ENCODE data around the gene NMB. TPM values are rescaled to one million over a fixed set of nuclear protein-coding genes. Genes with fewer than 3 reads are reported as not detected.

NMB gene
- total RNA-seq, 4 donors from 2014 or later, result 12.9 to 43.4 (median 23.5) TPM

DNA sequence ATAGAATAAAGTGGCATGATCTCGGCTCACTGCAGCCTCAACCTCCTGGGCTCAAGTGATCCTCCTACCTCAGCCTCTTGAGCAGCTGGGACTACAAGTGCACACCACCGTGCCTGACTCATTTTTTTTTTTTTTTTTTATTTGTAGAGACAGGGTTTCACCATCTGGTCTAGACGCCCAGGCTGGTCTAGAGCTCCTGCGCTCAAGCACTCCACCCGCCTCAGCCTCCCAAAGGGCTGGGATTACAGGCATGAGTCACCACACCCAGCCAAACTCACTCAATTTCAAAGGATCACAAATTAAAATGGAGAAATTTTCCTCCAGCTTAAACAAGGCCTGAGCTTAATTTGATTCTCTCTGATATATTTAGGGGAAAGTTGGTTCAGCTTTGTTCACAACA lies 27.3 kb upstream of the NMB start:
- intact Hi-C loops (cut with DNase I), result no loop called here
- no peaks in the 10 kb centered on the region for H3K9me3 ChIP-seq
- peak in 1 of 2 donors; percentile 18 for DNase-seq
- no peaks in the 10 kb centered on the region for H3K27me3 ChIP-seq
- TF ChIP-seq CTCF (IDR thresholded peaks at IDR 0.05), result no peak
- TF ChIP-seq POLR2A (IDR thresholded peaks at IDR 0.05), result no peak
- H3K36me3 ChIP-seq, result peaks cover 0 to 8% of the 10 kb centered on the region in 2 donors
- 77 to 78% methylated on average over 5 of the region's 5 CpGs for WGBS, 2 donors
- no peak overlapping the region for H3K4me3 ChIP-seq (replicated peaks in 1 of 3)
- no peak overlapping the region for H3K27ac ChIP-seq
- peaks cover 0 to 11% of the 10 kb centered on the region in 2 donors for H3K4me1 ChIP-seq

- no peaks in the 10 kb centered on the region for H3K27me3 ChIP-seq
- no peak overlapping the region for H3K27ac ChIP-seq
- peaks cover 0 to 11% of the 10 kb centered on the region in 2 donors for H3K4me1 ChIP-seq
- DNase-seq, result no peak
- peaks cover 0 to 6% of the 10 kb centered on the region in 2 donors for H3K36me3 ChIP-seq
- no peaks in the 10 kb centered on the region for H3K9me3 ChIP-seq
- intact Hi-C loops (cut with DNase I), result no loop called here
- no peak overlapping the region for H3K4me3 ChIP-seq (replicated peaks in 1 of 3)
- 36 to 57% methylated on average over 1 of the region's 1 CpG for WGBS, 2 donors
- no peak for TF ChIP-seq CTCF (IDR thresholded peaks at IDR 0.05)
- no peak for TF ChIP-seq POLR2A (IDR thresholded peaks at IDR 0.05)
Observed at GRCh38 chr15:84684092-84684491, 26.1 kb upstream of the NMB start.

DNA sequence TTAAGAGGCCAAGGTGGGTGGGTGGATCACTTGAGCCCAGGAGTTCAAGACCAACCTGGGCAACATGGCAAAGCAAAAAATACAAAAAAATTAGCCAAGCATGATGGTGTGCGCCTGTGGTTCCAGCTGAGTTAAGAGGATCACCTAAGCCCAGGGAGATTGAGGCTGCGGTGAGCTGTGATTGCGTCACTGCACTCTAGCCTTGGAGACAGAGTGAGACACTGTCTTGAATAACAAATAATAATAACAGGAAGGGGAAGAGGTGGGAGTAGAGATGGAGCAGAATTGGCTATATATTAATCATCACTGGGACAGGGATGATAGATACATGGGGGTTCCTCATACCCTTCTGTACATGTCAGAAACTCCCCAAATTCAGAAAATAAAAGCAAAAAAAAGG lies 23.8 kb upstream of the NMB start:
- WGBS, 2 donors, result 45 to 52% methylated on average over 3 of the region's 3 CpGs
- no peaks in the 10 kb centered on the region for H3K27me3 ChIP-seq
- peak overlapping the region in 2 of 3 donors; percentile 29 to 46 for H3K27ac ChIP-seq
- peaks cover 0 to 6% of the 10 kb centered on the region in 2 donors for H3K36me3 ChIP-seq
- H3K4me3 ChIP-seq (replicated peaks in 1 of 3), result no peak overlapping the region
- peak; percentile 67 to 76 for DNase-seq
- peaks cover 0 to 11% of the 10 kb centered on the region in 2 donors for H3K4me1 ChIP-seq
- intact Hi-C loops (cut with DNase I), result no loop called here
- H3K9me3 ChIP-seq, result no peaks in the 10 kb centered on the region
- TF ChIP-seq CTCF (IDR thresholded peaks at IDR 0.05), result no peak
- TF ChIP-seq POLR2A (IDR thresholded peaks at IDR 0.05), result no peak

DNA sequence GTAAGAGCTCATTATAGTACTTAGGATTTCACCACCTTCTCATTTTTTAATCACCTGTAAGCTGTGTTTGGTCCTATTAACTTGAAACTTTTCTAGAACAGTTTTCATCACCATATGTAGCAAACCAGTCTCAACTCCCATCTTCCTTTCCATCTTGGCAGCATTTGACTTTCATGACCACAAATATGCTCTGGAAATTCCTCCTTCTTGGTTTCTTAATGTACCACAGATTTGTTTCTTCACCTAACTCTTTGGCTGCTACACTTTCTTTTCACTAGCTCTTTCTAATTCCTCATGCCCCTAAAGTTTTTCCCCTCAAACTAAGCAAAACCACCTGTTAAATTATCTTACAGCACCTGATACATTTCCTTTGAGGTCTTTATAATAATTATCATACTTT lies 13.2 kb upstream of the NMB start:
- Histone ChIP-seq H3K27ac (peak overlapping the region; percentile 2 to 45 (median 13)), H3K36me3 (no peaks in the 10 kb centered on the region), H3K9me3 (no peaks in the 10 kb centered on the region), H3K4me3 (replicated peaks in 1 of 3) (no peak overlapping the region), H3K27me3 (no peaks in the 10 kb centered on the region), H3K4me1 (peaks cover 12 to 20% of the 10 kb centered on the region in 2 donors)
- no peak for DNase-seq
- intact Hi-C loops (cut with DNase I), result no loop called here
- TF ChIP-seq POLR2A (IDR thresholded peaks at IDR 0.05), result no peak
- TF ChIP-seq CTCF (IDR thresholded peaks at IDR 0.05), result no peak

DNA sequence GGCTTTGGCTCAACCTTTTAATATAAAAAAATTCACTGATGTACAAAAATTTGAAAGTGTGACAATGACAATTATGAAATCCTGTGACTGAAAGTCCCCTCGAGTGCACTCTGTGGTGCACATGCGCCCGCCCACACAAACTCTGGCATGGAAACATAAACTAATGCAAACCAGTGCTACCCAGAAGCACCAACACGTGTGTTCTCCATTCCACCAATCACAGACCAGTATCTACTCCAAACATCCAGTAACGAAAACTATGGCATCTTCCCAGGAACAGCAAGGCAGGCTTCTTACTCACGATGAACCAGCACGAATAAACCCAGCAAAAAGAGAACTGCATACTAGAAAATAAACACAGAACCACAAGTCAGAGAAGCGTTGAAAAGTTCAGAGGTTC lies 11.7 kb upstream of the NMB start:
- DNase-seq, result no peak
- peaks cover 12 to 20% of the 10 kb centered on the region in 2 donors for H3K4me1 ChIP-seq
- peak overlapping the region; percentile 75 to 89 (median 79) for H3K27ac ChIP-seq
- no peak for TF ChIP-seq CTCF (IDR thresholded peaks at IDR 0.05)
- TF ChIP-seq POLR2A (IDR thresholded peaks at IDR 0.05), result no peak
- intact Hi-C loops (cut with DNase I), result no loop called here
- H3K4me3 ChIP-seq (replicated peaks in 1 of 3), result no peak overlapping the region
- peaks cover 0 to 2% of the 10 kb centered on the region in 2 donors for H3K36me3 ChIP-seq
- H3K27me3 ChIP-seq, result no peaks in the 10 kb centered on the region
- no peaks in the 10 kb centered on the region for H3K9me3 ChIP-seq
- WGBS, 2 donors, result 88 to 90% methylated on average over 8 of the region's 8 CpGs

All from thyroid gland (tissue), 4 donors.